PC-9 (cell line): ENCODE data around the gene SPDYE2. TPM values are rescaled to one million over a fixed set of nuclear protein-coding genes. Genes with fewer than 3 reads are reported as not detected.
"Not testable (repeated sequence)": the region's sequence is repeated elsewhere in the genome, so short reads cannot be mapped to it uniquely, and the experiment has no call there.

ENCODE experiments used
- BruUV-seq: library from RNA; stranded (reverse); fragments of 400-500 nt; replicated peaks from 2 replicates; lab custom pipeline; 2021; lab: Mats Ljungman, UMichigan
- CTCF ChIA-PET: fragments of 300-600 bp; sonication (Branson Sonifier 250); formaldehyde crosslinking; loops from one replicate; lab custom pipeline; 2022; ENCODE audit warnings: antibody characterized with exemption; lab: Charles Lee
- POLR2A ChIA-PET: fragments of 300-600 bp; sonication (Branson Sonifier 250); formaldehyde crosslinking; loops from one replicate; lab custom pipeline; 2022; ENCODE audit warnings: antibody characterized with exemption; ENCODE audit not compliant: unreplicated experiment; lab: Charles Lee
- DNase-seq, 2 experiments: peaks; one replicate each; pipeline versions ENCODE4 v3.0.0 to v3.0.0-alpha.2; 2015 to 2022; ENCODE audit warnings: mixed read lengths in 1 of 2
- H2AFZ ChIP-seq: fragments of 200-600 bp; sonication (generic); 2 replicates; pipeline ENCODE4 v1.8.1; 2017; ENCODE audit warnings: antibody characterized with exemption
- H3F3A ChIP-seq: fragments of 200-600 bp; sonication (generic); 2 replicates; pipeline ENCODE4 v1.8.1; 2017; ENCODE audit warnings: antibody characterized with exemption, mild to moderate bottlenecking, low read depth; ENCODE audit not compliant: insufficient read depth
- H3K27ac ChIP-seq: fragments of 200-600 bp; sonication (generic); 2 replicates; pipeline ENCODE4 v1.6.1; 2016; ENCODE audit warnings: mixed run types
- H3K27me3 ChIP-seq: fragments of 200-600 bp; sonication (generic); 2 replicates; pipeline ENCODE4 v1.6.1; 2016; ENCODE audit warnings: low read depth, mixed run types; ENCODE audit not compliant: insufficient read depth
- H3K36me3 ChIP-seq: fragments of 200-600 bp; sonication (generic); 2 replicates; pipeline ENCODE4 v1.6.1; 2016; ENCODE audit warnings: low read depth, mixed run types
- H3K4me1 ChIP-seq: fragments of 200-600 bp; sonication (generic); replicated peaks from 2 replicates; pipeline ENCODE4 v1.6.1; 2016; ENCODE audit warnings: mixed run types; ENCODE audit not compliant: insufficient read depth
- H3K4me2 ChIP-seq: fragments of 200-600 bp; sonication (generic); 2 replicates; pipeline ENCODE4 v1.6.1; 2017; ENCODE audit warnings: mixed run types
- H3K4me3 ChIP-seq: fragments of 200-600 bp; sonication (generic); 2 replicates; pipeline ENCODE4 v1.6.1; 2016; ENCODE audit warnings: mixed run types
- H3K79me2 ChIP-seq: fragments of 200-600 bp; sonication (generic); 2 replicates; pipeline ENCODE4 v1.6.1; 2017; ENCODE audit warnings: low read depth, mixed run types
- H3K9me2 ChIP-seq: fragments of 200-600 bp; sonication (generic); 2 replicates; pipeline ENCODE4 v1.8.1; 2017; ENCODE audit warnings: mild to moderate bottlenecking; ENCODE audit not compliant: insufficient read depth
- H3K9me3 ChIP-seq: fragments of 200-600 bp; sonication (generic); 2 replicates; pipeline ENCODE4 v1.8.1; 2016; ENCODE audit warnings: low read depth; ENCODE audit not compliant: insufficient read depth
- H4K20me1 ChIP-seq: fragments of 200-600 bp; sonication (generic); 2 replicates; pipeline ENCODE4 v1.8.1; 2017; ENCODE audit not compliant: insufficient read depth
- intact Hi-C: fragments of 100-400 bp; cut with micrococcal nuclease; formaldehyde crosslinking; loops from one replicate; pipeline ENCODE4 v1.10.0; 2022; ENCODE audit not compliant: unreplicated experiment
- total RNA-seq: library from RNA; stranded (reverse); gene quantifications from 2 replicates; pipeline ENCODE4 v1.2.3, GENCODE V29; 2021

SPDYE2 gene
- total RNA-seq, 1 experiment from 2014 or later: not detected

- H2AFZ ChIP-seq, BruUV-seq, H3K4me1 ChIP-seq, POLR2A ChIA-PET, H3K9me3 ChIP-seq, CTCF ChIA-PET, H3K4me3 ChIP-seq, H3K4me2 ChIP-seq, H3K9me2 ChIP-seq, H3K36me3 ChIP-seq, intact Hi-C loops, H3K27me3 ChIP-seq, H4K20me1 ChIP-seq, H3K27ac ChIP-seq, H3F3A ChIP-seq, H3K79me2 ChIP-seq: not testable (repeated sequence)
- peak; percentile 9 to 25 for DNase-seq
Measured at GRCh38 chr7:102512642-102513221, 38.3 kb upstream of the SPDYE2 start.

GRCh38 chr7:102514881-102515721 is 35.9 kb upstream of the SPDYE2 start:
- CTCF ChIA-PET, intact Hi-C loops: not testable (repeated sequence)

GRCh38 chr7:102515889-102516288 is 35.1 kb upstream of the SPDYE2 start:
- intact Hi-C loops, H4K20me1 ChIP-seq, H3F3A ChIP-seq, H3K27me3 ChIP-seq, H3K36me3 ChIP-seq, DNase-seq, CTCF ChIA-PET, H3K27ac ChIP-seq, H3K4me1 ChIP-seq, H2AFZ ChIP-seq, H3K9me3 ChIP-seq, POLR2A ChIA-PET, H3K4me3 ChIP-seq, H3K4me2 ChIP-seq, H3K9me2 ChIP-seq, H3K79me2 ChIP-seq, BruUV-seq: not testable (repeated sequence)

More at GRCh38 chr7:102514881-102515721, 35.9 kb upstream of the SPDYE2 start:
- H3K9me3 ChIP-seq, H3K79me2 ChIP-seq, H3K4me2 ChIP-seq, H3K4me1 ChIP-seq, H2AFZ ChIP-seq, H3K36me3 ChIP-seq, H3K27me3 ChIP-seq, H3K4me3 ChIP-seq, DNase-seq, POLR2A ChIA-PET, H3K9me2 ChIP-seq, BruUV-seq, H4K20me1 ChIP-seq, H3F3A ChIP-seq, H3K27ac ChIP-seq: not testable (repeated sequence)

- intact Hi-C loops, BruUV-seq, H3K27ac ChIP-seq: not testable (repeated sequence)
Measured at GRCh38 chr7:102516951-102517350, 34.1 kb upstream of the SPDYE2 start.

GRCh38 chr7:102517550-102518147 is 33.4 kb upstream of the SPDYE2 start, which contains the start of gene RASA4B:
Gene RASA4B, minus strand, starts transcription at chr7:102517777. Its CDS starts 67 bp downstream, at chr7:102517710.
- POLR2A ChIA-PET, H3K9me3 ChIP-seq, BruUV-seq, H3K4me3 ChIP-seq, H3K4me2 ChIP-seq, H3K4me1 ChIP-seq, H3F3A ChIP-seq, H3K36me3 ChIP-seq, H3K27ac ChIP-seq, H2AFZ ChIP-seq, H3K9me2 ChIP-seq, H4K20me1 ChIP-seq, DNase-seq, CTCF ChIA-PET, intact Hi-C loops, H3K27me3 ChIP-seq, H3K79me2 ChIP-seq: not testable (repeated sequence)

More at GRCh38 chr7:102516951-102517350, 34.1 kb upstream of the SPDYE2 start:
- H3K9me3 ChIP-seq, H3K79me2 ChIP-seq, H3K4me1 ChIP-seq, H2AFZ ChIP-seq, H3F3A ChIP-seq, H3K4me3 ChIP-seq, H3K9me2 ChIP-seq, H4K20me1 ChIP-seq, H3K27me3 ChIP-seq, POLR2A ChIA-PET, H3K36me3 ChIP-seq, DNase-seq, CTCF ChIA-PET, H3K4me2 ChIP-seq: not testable (repeated sequence)

- H4K20me1 ChIP-seq, intact Hi-C loops, H3F3A ChIP-seq, H3K27ac ChIP-seq, H3K9me2 ChIP-seq, H3K9me3 ChIP-seq, H2AFZ ChIP-seq, DNase-seq, POLR2A ChIA-PET, CTCF ChIA-PET, BruUV-seq, H3K79me2 ChIP-seq, H3K4me3 ChIP-seq, H3K4me1 ChIP-seq, H3K36me3 ChIP-seq, H3K27me3 ChIP-seq, H3K4me2 ChIP-seq: not testable (repeated sequence)
Measured at GRCh38 chr7:102520797-102521196, 30.2 kb upstream of the SPDYE2 start.

- POLR2A ChIA-PET, H3K9me3 ChIP-seq, H3K4me1 ChIP-seq, H3K36me3 ChIP-seq, H3K27me3 ChIP-seq, intact Hi-C loops, H2AFZ ChIP-seq, H3K4me2 ChIP-seq, DNase-seq, CTCF ChIA-PET, BruUV-seq, H3K4me3 ChIP-seq, H4K20me1 ChIP-seq, H3K79me2 ChIP-seq, H3F3A ChIP-seq, H3K9me2 ChIP-seq, H3K27ac ChIP-seq: not testable (repeated sequence)
Measured at GRCh38 chr7:102524803-102525202, 26.2 kb upstream of the SPDYE2 start.
